Parathyroid adenoma (tissue), 2 donors: Measurements from ENCODE around the gene SERPINB6.

Source experiments
- H2AFZ ChIP-seq: fragments of 300-600 bp; sonication (generic); one replicate; pipeline ENCODE4 v1.7.0; 2017; ENCODE audit warnings: antibody characterized with exemption, mild to moderate bottlenecking
- H3K27ac ChIP-seq: fragments of 300-600 bp; sonication (generic); one replicate; pipeline ENCODE4 v1.7.0; 2017
- H3K27me3 ChIP-seq: fragments of 300-600 bp; sonication (generic); one replicate; pipeline ENCODE4 v1.7.0; 2017; ENCODE audit warnings: low read length; ENCODE audit not compliant: control insufficient read depth, insufficient read depth
- H3K36me3 ChIP-seq: fragments of 300-600 bp; sonication (generic); one replicate; pipeline ENCODE4 v1.7.0; 2017; ENCODE audit warnings: low read length; ENCODE audit not compliant: control insufficient read depth, insufficient read depth
- H3K4me1 ChIP-seq: fragments of 300-600 bp; sonication (generic); one replicate; pipeline ENCODE4 v1.7.0; 2017; ENCODE audit warnings: control low read depth
- H3K4me2 ChIP-seq: fragments of 300-600 bp; sonication (generic); one replicate; pipeline ENCODE4 v1.7.0; 2017; ENCODE audit warnings: low read length
- H3K4me3 ChIP-seq: fragments of 300-600 bp; sonication (generic); one replicate; pipeline ENCODE4 v1.7.0; 2017; ENCODE audit warnings: low read depth, low read length
- H3K79me2 ChIP-seq: fragments of 300-600 bp; sonication (generic); one replicate; pipeline ENCODE4 v1.7.0; 2017; ENCODE audit warnings: control low read depth
- H3K9ac ChIP-seq: fragments of 300-600 bp; sonication (generic); one replicate; pipeline ENCODE4 v1.7.0; 2017; ENCODE audit warnings: mild to moderate bottlenecking
- H3K9me3 ChIP-seq: fragments of 300-600 bp; sonication (generic); one replicate; pipeline ENCODE4 v1.7.0; 2017; ENCODE audit warnings: low read length; ENCODE audit not compliant: control insufficient read depth
- TF ChIP-seq, protein P1 (sequence below): fragments of 300-600 bp; sonication (generic); IDR thresholded peaks from one replicate; pipeline ENCODE4 v1.7.0; 2017; ENCODE audit warnings: antibody characterized with exemption, mild to moderate bottlenecking
- donor health status: primary hyperparathyroidism.

The SERPINB6 gene

DNA sequence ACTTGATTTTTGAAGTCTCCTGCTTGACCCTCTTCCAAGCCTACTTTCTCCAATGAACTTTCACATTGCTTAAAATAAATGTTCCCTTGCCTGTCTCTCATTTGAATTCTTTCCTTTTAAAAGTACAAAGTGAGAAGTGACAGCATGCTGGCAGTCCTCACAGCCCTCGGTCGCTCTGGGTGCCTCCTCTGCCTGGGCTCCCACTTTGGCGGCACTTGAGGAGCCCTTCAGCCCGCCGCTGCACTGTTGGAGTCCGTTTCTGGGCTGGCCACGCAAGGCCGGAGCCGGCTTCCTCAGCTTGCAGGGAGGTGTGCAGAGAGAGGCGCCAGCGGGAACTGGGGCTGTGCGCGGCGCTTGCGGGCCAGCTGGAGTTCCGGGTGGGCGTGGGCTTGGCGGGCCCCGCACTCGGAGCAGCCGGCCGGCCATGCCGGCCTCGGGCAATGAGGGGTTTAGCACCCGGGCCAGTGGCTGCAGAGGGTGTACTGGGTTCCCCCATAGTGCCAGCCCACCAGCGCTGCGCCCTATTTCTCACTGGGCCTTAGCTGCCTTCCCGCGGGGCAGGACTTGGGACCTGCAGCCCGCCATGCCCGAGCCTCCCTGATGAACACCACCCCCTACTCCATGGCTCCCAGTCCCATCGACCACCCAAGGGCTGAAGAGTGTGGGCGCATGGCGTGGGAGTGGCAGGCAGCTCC lies 31.9 kb downstream of the SERPINB6 start:
- Histone ChIP-seq H2AFZ (no peak overlapping the region), H3K4me3 (no peak overlapping the region), H3K4me2 (no peak overlapping the region), H3K4me1 (peaks cover 3% of the 10 kb centered on the region), H3K36me3 (no peaks in the 10 kb centered on the region), H3K9me3 (no peaks in the 10 kb centered on the region), H3K79me2 (no peaks in the 10 kb centered on the region), H3K9ac (no peak overlapping the region), H3K27ac (no peak overlapping the region), H3K27me3 (no peaks in the 10 kb centered on the region)
- TF ChIP-seq, protein P1, sequence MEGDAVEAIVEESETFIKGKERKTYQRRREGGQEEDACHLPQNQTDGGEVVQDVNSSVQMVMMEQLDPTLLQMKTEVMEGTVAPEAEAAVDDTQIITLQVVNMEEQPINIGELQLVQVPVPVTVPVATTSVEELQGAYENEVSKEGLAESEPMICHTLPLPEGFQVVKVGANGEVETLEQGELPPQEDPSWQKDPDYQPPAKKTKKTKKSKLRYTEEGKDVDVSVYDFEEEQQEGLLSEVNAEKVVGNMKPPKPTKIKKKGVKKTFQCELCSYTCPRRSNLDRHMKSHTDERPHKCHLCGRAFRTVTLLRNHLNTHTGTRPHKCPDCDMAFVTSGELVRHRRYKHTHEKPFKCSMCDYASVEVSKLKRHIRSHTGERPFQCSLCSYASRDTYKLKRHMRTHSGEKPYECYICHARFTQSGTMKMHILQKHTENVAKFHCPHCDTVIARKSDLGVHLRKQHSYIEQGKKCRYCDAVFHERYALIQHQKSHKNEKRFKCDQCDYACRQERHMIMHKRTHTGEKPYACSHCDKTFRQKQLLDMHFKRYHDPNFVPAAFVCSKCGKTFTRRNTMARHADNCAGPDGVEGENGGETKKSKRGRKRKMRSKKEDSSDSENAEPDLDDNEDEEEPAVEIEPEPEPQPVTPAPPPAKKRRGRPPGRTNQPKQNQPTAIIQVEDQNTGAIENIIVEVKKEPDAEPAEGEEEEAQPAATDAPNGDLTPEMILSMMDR = no peak

DNA sequence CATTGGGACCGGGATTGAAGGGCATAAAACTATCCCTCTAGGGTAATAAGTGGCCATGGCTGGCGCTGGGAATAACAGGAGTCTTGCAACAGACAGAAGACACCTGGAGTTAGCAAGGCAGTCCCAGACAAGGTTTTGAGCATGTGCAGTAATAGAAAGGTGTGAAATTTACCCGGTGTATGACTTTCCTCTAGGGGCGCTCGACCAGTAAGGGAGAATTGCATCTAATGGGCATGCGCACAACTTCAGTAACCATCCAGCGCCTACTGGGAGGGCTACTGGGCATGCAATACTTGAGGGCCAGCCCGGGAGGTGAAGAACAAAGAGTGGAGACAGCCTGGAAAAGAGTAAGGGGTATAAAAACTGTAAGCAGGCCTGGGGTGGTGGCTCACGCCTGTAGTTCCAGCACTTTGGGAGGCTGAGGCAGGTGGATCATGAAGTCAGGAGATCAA lies 32.7 kb downstream of the SERPINB6 start:
- Histone ChIP-seq H3K4me2 (no peak overlapping the region), H3K4me3 (no peak overlapping the region), H3K9me3 (no peaks in the 10 kb centered on the region), H2AFZ (no peak overlapping the region), H3K4me1 (peaks cover 3% of the 10 kb centered on the region), H3K79me2 (no peaks in the 10 kb centered on the region), H3K36me3 (no peaks in the 10 kb centered on the region), H3K27me3 (no peaks in the 10 kb centered on the region), H3K27ac (no peak overlapping the region), H3K9ac (no peak overlapping the region)
- TF ChIP-seq, protein P1 = no peak

DNA sequence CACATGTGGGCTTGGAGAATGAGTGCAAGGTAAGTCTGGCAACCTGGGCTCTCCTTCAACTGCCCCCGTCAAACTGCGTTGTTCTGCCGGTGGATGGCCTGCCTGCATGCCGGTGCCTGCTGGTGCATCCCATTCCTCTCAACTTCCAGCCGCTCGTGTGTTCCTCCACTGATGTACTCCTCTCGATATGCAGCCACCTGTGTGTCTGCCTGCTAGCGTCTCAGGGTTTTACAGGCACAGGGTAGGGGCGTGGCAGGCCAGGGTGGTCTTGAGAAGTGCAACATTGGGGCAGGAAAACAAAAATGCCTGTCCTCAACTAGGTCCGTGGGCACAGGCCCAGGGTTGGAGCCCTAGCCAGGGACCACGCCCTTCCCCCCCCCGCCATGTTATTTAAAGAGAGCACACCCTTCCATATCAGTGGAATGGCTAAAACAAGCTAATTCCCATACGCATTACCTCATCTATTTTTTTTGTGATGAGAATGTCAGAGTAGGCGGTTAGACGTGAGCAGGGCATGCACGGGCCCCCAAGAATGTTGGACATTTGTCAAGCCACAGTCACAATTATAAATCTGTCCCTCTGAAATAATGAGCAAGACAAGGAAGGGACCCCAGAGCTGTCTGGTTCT lies 33.2 kb downstream of the SERPINB6 start:
- TF ChIP-seq, protein P1 = no peak
- Histone ChIP-seq H3K9ac (no peak overlapping the region), H3K4me1 (peaks cover 2% of the 10 kb centered on the region)

DNA sequence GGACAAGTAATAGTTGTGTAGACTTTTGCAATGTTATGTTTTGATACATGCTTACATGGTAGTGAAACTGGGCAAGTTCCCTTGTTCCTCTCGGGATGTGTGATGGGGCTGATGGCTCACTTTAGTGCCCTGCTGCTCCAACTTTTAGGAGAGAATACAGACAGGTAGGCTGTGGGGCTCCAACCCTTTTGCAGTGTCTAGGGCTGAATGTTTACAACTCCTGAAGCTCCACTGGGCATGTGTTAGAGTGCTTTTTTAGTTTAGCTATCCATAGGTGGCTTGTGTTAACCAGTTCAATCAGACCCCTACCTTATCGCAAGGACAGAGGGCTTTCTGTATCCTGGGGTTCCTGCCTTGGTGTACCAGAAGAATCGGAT lies 33.8 kb downstream of the SERPINB6 start:
- Histone ChIP-seq H3K27ac (no peak overlapping the region), H3K9ac (no peak overlapping the region), H3K36me3 (no peaks in the 10 kb centered on the region), H3K4me3 (no peak overlapping the region), H3K79me2 (no peaks in the 10 kb centered on the region), H3K9me3 (no peaks in the 10 kb centered on the region), H2AFZ (no peak overlapping the region), H3K4me1 (no peaks in the 10 kb centered on the region), H3K27me3 (no peaks in the 10 kb centered on the region), H3K4me2 (no peak overlapping the region)
- TF ChIP-seq, protein P1 = no peak

More for the DNA sequence above, 33.2 kb downstream of the SERPINB6 start:
- Histone ChIP-seq H3K4me3 (no peak overlapping the region), H3K4me2 (no peak overlapping the region), H3K36me3 (no peaks in the 10 kb centered on the region), H2AFZ (no peak overlapping the region), H3K27me3 (no peaks in the 10 kb centered on the region), H3K27ac (no peak overlapping the region), H3K9me3 (no peaks in the 10 kb centered on the region), H3K79me2 (no peaks in the 10 kb centered on the region)
